ENCODE data around the gene LIN54.

DNA sequence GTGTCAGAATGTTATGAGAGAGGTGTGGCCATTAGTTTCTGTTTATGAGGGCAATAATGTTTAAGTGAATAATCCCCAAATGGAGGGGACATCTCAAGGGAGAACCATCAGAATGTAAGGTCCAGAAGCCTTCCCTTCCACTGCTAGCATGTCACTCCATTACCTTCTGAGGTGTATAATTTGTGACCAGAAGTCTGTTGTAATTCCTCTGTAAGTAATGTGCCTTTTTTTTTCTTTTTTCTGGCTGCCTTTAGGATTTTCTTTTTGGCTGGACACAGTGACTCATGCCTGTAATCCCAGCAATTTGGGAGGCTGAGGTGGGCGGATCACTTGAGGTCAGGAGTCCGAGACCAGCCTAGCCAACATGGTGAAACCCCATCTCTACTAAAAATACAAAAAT, 13.6 kb upstream of the LIN54 start:
- TF ChIP-seq ZNF274 (IDR thresholded peaks at IDR 0.05; ENCODE audit: borderline replicate concordance, low read depth, low read length) = no peak
- TF ChIP-seq XRCC5 (IDR thresholded peaks at IDR 0.05; ENCODE audit: low read depth, low read length) = no peak
- TF ChIP-seq, protein P1, sequence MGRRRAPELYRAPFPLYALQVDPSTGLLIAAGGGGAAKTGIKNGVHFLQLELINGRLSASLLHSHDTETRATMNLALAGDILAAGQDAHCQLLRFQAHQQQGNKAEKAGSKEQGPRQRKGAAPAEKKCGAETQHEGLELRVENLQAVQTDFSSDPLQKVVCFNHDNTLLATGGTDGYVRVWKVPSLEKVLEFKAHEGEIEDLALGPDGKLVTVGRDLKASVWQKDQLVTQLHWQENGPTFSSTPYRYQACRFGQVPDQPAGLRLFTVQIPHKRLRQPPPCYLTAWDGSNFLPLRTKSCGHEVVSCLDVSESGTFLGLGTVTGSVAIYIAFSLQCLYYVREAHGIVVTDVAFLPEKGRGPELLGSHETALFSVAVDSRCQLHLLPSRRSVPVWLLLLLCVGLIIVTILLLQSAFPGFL (CRISPR knock-in tag; IDR thresholded peaks at IDR 0.05) = no peak
- TF ChIP-seq RFX5 (IDR thresholded peaks at IDR 0.05; ENCODE audit: low read depth, low read length) = no peak
- TF ChIP-seq MYC (IDR thresholded peaks at IDR 0.05; ENCODE audit: low read depth, low read length) = no peak
- no peak for TF ChIP-seq MYC (CRISPR knock-in tag; IDR thresholded peaks at IDR 0.05; ENCODE audit: borderline replicate concordance, low read depth)
- TF ChIP-seq ZNF354B (CRISPR knock-in tag; IDR thresholded peaks at IDR 0.05) = no peak
- TF ChIP-seq, protein P2, sequence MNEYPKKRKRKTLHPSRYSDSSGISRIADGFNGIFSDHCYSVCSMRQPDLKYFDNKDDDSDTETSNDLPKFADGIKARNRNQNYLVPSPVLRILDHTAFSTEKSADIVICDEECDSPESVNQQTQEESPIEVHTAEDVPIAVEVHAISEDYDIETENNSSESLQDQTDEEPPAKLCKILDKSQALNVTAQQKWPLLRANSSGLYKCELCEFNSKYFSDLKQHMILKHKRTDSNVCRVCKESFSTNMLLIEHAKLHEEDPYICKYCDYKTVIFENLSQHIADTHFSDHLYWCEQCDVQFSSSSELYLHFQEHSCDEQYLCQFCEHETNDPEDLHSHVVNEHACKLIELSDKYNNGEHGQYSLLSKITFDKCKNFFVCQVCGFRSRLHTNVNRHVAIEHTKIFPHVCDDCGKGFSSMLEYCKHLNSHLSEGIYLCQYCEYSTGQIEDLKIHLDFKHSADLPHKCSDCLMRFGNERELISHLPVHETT (CRISPR knock-in tag; conservative IDR thresholded peaks at IDR 0.05 in 1 of 2, IDR thresholded peaks at IDR 0.05 in 1 of 2) = no peak
- TF ChIP-seq NEUROD1 (IDR thresholded peaks at IDR 0.05; ENCODE audit: borderline replicate concordance, low read depth, low read length, partially characterized antibody) = no peak
- TF ChIP-seq SRSF7 (optimal IDR thresholded peaks at IDR 0.05; ENCODE audit: low read depth, low read length) = no peak
- no peak for TF ChIP-seq SMC3 (conservative IDR thresholded peaks at IDR 0.05; ENCODE audit: insufficient read depth, low read depth, low read length)
